ENCODE measurements around the gene PODNL1. TPM values are rescaled to one million over a fixed set of nuclear protein-coding genes. Genes with fewer than 3 reads are reported as not detected.
A peak's percentile ranks its signal among the peaks of the same experiment; 100 is the strongest.
"Not testable (repeated sequence)": the region's sequence is repeated elsewhere in the genome, so short reads cannot be mapped to it uniquely, and the experiment has no call there.

PODNL1 gene
- 2.8 TPM in 1 of 2 replicates, not detected in the other for total RNA-seq (2014; rRNA removed; shearing (Covaris generic))

GRCh38 chr19:13938301-13939064 lies at the start of gene PODNL1:
PODNL1 (minus strand) TSS chr19:13938417; CDS start chr19:13938181, 236 bp downstream.
- peak; percentile 81 for DNase-seq (ENCODE audit: low read depth)

GRCh38 chr19:13987101-13987890 lies 49.1 kb upstream of the PODNL1 start:
- no peak for DNase-seq (ENCODE audit: low read depth)

DNA sequence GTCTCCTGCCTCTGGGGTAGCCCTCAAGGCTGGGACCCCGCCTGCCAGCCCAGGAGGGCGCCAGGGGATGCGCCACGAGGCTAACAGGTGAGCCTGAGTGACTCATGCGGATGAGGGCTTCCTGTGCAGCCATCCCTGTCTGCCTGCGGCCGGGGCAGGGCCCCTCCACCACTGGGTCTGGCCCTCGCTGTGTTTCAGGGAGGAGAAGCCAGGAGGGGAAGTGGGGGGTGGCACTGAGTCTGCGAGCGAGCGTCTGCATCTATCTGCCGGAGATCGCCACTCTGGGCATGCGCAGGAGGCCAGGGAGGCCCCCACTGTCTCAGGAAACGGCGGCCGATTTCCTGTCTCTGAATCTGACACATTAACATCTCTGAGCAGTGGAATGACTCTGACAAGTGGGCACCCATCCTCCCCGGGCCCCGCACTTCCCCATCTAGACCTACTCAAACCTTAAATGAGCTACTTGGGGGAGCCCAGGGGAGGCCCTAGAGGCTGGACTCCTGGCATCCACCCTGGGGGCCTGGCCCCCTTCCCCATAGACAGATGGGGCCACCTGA lies 48.2 kb upstream of the PODNL1 start:
- no peak for DNase-seq (ENCODE audit: low read depth)

- no peak for DNase-seq (ENCODE audit: low read depth)
Observed at GRCh38 chr19:13985771-13986347, 47.6 kb upstream of the PODNL1 start.

DNA sequence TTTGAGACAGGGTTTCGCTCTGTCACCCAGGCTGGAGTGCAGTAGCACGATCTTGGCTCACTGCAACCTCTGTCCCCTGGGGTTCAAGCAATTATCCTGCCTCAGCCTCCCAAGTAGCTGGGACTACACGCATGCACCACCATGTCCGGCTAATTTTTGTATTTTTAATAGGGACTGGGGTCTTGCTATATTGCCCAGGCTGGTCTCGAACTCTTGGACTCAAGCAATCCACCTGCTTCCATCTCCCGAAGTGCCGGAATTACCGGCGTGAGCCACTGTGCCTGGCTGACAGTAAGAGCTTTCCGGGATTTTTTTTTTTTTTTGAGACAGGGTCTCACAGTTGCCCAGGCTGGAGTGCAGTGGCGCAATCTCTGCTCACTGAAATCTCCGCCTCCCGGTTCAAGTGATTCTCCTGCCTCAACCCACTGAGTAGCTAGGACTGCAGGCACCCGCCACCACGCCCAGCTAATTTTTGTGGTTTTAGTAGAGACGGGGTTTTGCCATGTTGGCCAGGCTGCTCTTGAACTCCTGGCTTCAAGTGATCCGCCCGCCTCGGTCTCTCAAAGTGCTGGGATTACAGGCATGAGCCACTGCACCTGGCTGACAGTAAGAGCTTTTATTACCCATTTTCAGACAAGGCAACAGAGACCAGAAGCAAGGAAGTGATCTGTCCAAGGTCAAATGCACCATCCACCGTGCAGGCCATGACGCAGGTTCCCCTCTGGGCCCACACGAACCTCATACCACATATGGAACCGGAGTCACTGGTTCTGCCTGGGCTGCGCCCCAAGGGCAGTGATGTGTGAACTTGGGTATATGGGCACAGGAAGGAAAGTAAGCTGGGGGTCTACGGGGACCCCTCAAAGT lies 46.9 kb upstream of the PODNL1 start:
- no peak for DNase-seq (ENCODE audit: low read depth)

DNA sequence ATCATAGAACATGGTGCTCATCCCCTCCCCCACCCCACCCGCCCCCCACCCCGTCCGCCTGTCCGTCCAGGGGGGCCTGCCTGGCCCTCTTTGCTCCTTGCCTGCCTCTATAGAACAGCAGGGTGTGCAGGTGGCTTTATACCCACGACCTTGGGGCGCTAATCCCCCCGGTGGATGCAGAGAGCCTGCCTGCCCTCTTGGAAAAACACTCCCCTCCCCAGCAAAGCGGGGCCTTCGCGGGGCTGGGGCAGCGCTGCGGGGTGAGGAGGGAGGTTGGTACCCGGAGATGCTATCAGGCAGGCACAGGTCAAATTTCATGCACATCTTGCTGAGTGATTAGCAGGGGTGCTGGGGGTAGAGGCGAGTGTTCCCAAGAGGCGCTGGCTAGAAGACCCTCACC lies 46.0 kb upstream of the PODNL1 start:
- DNase-seq (ENCODE audit: low read depth) = no peak

DNA sequence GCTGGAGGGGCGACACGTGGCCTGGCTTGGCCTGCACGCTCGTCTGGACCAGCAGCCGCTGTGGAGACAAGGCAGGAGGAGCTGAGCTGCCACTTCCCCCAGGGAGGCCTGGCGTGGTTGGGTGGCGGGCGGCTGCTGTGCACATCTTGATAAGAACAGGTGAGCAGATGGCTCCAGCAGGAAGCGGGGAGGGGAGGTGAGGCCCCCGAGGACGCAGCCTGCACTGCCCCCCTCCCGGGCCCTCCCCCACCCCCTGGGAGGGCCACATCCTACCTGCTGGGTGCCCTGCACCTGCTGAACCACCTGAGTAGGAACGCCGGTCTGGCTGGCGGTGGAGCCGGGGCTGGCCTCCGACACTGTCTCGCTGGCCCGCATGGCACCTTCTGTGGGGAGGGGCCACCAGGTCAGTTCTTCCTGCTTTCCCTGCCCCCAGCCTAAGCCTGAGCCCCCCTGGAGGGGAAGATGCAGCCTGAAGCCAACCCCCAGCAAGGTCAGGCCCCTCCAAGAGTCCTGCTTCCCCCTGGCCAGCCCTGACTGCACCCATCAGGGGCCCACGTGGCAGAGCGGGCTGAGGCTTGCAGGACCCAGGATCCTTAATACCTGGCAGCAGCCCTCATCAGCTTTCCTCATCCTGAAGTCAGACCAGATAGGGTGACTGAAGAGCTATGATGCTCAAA lies 45.1 kb upstream of the PODNL1 start:
- no peak for DNase-seq (ENCODE audit: low read depth)

GRCh38 chr19:13982773-13983172 lies 44.6 kb upstream of the PODNL1 start:
- DNase-seq (ENCODE audit: low read depth) = no peak

GRCh38 chr19:13981988-13982501 lies 43.8 kb upstream of the PODNL1 start:
- no peak for DNase-seq (ENCODE audit: low read depth)

DNA sequence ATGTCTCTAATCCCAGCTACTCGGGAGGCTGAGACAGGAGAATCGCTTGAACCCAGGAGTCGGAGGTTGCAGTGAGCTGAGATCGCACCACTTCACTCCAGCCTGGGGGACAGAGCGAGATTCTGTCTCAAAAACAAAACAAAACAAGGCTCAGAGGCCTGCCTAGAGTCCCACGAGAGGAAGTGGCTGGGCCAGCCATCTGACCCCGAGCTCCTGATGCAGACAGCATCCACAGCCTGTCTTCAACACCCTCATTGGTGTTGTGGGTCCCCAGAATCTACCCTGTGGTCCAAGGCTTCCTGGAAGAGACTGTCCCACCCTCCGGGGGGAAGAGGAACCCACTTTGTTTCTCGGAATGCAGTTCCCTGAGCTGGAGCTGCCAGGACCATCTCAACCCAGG lies 43.2 kb upstream of the PODNL1 start:
- DNase-seq (ENCODE audit: low read depth) = no peak

GRCh38 chr19:13981021-13981420 lies 42.8 kb upstream of the PODNL1 start:
- DNase-seq (ENCODE audit: low read depth) = no peak

GRCh38 chr19:13980340-13980739 lies 42.1 kb upstream of the PODNL1 start:
- no peak for DNase-seq (ENCODE audit: low read depth)

DNA sequence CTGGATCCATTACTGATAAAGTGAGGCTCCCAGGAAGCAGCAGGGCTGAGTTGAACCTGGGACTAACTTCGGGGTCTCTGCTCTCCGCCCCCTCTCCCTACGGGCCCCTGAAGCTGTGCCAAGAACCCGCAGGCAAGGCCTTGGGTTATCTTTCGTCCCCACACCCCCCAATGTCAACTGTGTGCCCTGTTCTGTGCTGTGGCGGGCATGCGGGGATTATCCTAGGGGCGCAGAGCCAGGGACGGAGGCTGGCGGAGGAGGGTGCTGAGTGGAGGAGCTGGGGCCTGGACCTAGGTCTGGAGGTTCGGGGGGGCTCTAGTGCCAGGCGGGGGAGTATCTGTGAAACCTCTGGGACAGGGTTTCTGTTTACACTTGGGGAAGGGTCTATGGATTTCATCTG lies 41.5 kb upstream of the PODNL1 start:
- DNase-seq (ENCODE audit: low read depth) = no peak

GRCh38 chr19:13979244-13979615 lies 41.0 kb upstream of the PODNL1 start:
- DNase-seq (ENCODE audit: low read depth) = no peak

GRCh38 chr19:13978351-13979243 lies 40.4 kb upstream of the PODNL1 start:
- no peak for DNase-seq (ENCODE audit: low read depth)

- no peak for DNase-seq (ENCODE audit: low read depth)
Observed at GRCh38 chr19:13977803-13978202, 39.6 kb upstream of the PODNL1 start.

DNA sequence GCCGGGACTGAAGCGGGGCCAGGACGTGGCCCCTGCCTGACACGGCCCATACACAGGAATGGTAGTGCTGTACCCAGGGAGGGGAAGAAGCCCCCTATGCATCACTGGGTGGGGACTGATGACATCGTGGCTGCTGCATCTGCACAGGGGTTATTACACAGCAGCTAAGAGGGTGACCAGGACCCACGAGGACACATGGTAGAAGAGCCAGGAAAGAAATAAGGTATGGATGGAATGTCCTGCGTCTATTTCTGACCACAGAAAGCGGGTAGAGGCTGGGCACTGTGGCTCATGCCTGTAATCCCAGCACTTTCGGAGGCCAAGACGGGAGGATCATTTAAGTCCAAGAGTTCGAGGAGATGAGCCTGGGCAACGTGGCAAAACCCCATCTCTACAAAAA lies 38.2 kb upstream of the PODNL1 start:
- DNase-seq (ENCODE audit: low read depth) = no peak

DNA sequence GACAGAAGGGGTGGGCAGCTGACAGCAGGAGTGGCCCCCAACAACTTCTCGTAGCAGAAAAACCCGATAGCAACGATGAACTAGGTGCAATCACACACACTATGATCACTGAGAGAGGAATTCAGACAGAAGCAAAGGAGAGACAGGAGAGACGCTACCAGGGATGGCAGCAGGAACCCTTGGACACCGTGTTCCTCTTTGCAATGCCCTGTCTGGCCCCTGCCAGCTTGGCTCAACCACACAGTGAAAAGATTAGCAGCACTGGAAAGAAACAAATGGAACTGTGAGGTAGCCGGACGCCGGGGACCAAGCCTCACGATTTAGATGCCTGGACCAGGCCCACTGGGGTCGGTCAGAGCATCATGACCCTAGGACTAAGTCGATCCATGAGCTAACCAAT lies 37.7 kb upstream of the PODNL1 start:
- no peak for DNase-seq (ENCODE audit: low read depth)

GRCh38 chr19:13974073-13974472 lies 35.9 kb upstream of the PODNL1 start:
- DNase-seq (ENCODE audit: low read depth) = no peak

GRCh38 chr19:13973479-13973878 lies 35.3 kb upstream of the PODNL1 start:
- DNase-seq (ENCODE audit: low read depth) = not testable (repeated sequence)

All from M059J (cell line).